ENCODE data around the gene RAX2. TPM values are rescaled to one million over a fixed set of nuclear protein-coding genes. Genes with fewer than 3 reads are reported as not detected.

RAX2 gene
- total and polyA plus RNA-seq, 4 donors = not detected

- Histone ChIP-seq H3K27me3 (ENCODE audit: control insufficient read depth in 1 of 2, insufficient read depth in 2 of 2, low read length in 1 of 2) (no peaks in the 10 kb centered on the region), H3K36me3 (ENCODE audit: control insufficient read depth in 1 of 2, insufficient read depth in 2 of 2, low read length in 1 of 2) (no peaks in the 10 kb centered on the region), H3K4me1 (ENCODE audit: control insufficient read depth in 1 of 2, insufficient read depth in 2 of 2, low read length in 2 of 2) (no peaks in the 10 kb centered on the region), H3K9me3 (ENCODE audit: control insufficient read depth, low read length) (peaks cover 5% of the 10 kb centered on the region), H3K27ac (ENCODE audit: low read depth in 1 of 2, low read length in 2 of 2) (no peak overlapping the region), H3K4me3 (ENCODE audit: low read length in 2 of 2) (no peak overlapping the region)
- intact Hi-C loops (cut with DNase I) = no loop called here
- DNase-seq (no peak), ATAC-seq (ENCODE audit: low FRiP score) (no peak)
- 67 to 72% methylated on average over 6 of the region's 6 CpGs for WGBS, 2 donors
These were observed 18.2 kb upstream of the RAX2 start for GRCh38 chr19:3790209-3790734.

GRCh38 chr19:3788996-3789778 is 17.2 kb upstream of the RAX2 start:
- ATAC-seq (ENCODE audit: low FRiP score) (no peak), DNase-seq (no peak)
- H3K9me3 ChIP-seq (ENCODE audit: control insufficient read depth, low read length) = peaks cover 5% of the 10 kb centered on the region
- no peaks in the 10 kb centered on the region for H3K36me3 ChIP-seq (ENCODE audit: control insufficient read depth in 1 of 2, insufficient read depth in 2 of 2, low read length in 1 of 2)
- WGBS, 2 donors = 42 to 46% methylated on average over 15 to 16 of the region's 16 CpGs
- H3K27ac ChIP-seq (ENCODE audit: low read depth in 1 of 2, low read length in 2 of 2) = no peak overlapping the region
- no peak overlapping the region for H3K4me3 ChIP-seq (ENCODE audit: low read length in 2 of 2)
- no peaks in the 10 kb centered on the region for H3K4me1 ChIP-seq (ENCODE audit: control insufficient read depth in 1 of 2, insufficient read depth in 2 of 2, low read length in 2 of 2)
- intact Hi-C loops (cut with DNase I) = no loop called here
- no peaks in the 10 kb centered on the region for H3K27me3 ChIP-seq (ENCODE audit: control insufficient read depth in 1 of 2, insufficient read depth in 2 of 2, low read length in 1 of 2)

GRCh38 chr19:3785938-3786824 is 14.2 kb upstream of the RAX2 start, which contains the start of gene MATK:
Gene MATK, minus strand, starts transcription at chr19:3786381. Its CDS starts 1,246 bp downstream, at chr19:3785135.
- Histone ChIP-seq H3K9me3 (ENCODE audit: control insufficient read depth, low read length) (peaks cover 14% of the 10 kb centered on the region), H3K4me1 (ENCODE audit: control insufficient read depth in 1 of 2, insufficient read depth in 2 of 2, low read length in 2 of 2) (no peaks in the 10 kb centered on the region), H3K27ac (ENCODE audit: low read depth in 1 of 2, low read length in 2 of 2) (no peak within 1 kb of the TSS), H3K27me3 (ENCODE audit: control insufficient read depth in 1 of 2, insufficient read depth in 2 of 2, low read length in 1 of 2) (peaks cover 0 to 2% of the 10 kb centered on the region in 2 donors), H3K36me3 (ENCODE audit: control insufficient read depth in 1 of 2, insufficient read depth in 2 of 2, low read length in 1 of 2) (no peaks in the 10 kb centered on the region), H3K4me3 (ENCODE audit: low read length in 2 of 2) (no peak within 1 kb of the TSS)
- no peak for ATAC-seq (ENCODE audit: low FRiP score)
- intact Hi-C loops (cut with DNase I) = no loop called here
- no peak for DNase-seq
- 5 to 6% methylated on average over 57 to 101 of the region's 101 CpGs for WGBS, 2 donors

- Histone ChIP-seq H3K27me3 (ENCODE audit: control insufficient read depth in 1 of 2, insufficient read depth in 2 of 2, low read length in 1 of 2) (peaks cover 0 to 2% of the 10 kb centered on the region in 2 donors), H3K9me3 (ENCODE audit: control insufficient read depth, low read length) (peaks cover 10% of the 10 kb centered on the region), H3K27ac (ENCODE audit: low read depth in 1 of 2, low read length in 2 of 2) (no peak overlapping the region), H3K4me3 (ENCODE audit: low read length in 2 of 2) (no peak overlapping the region), H3K4me1 (ENCODE audit: control insufficient read depth in 1 of 2, insufficient read depth in 2 of 2, low read length in 2 of 2) (no peaks in the 10 kb centered on the region), H3K36me3 (ENCODE audit: control insufficient read depth in 1 of 2, insufficient read depth in 2 of 2, low read length in 1 of 2) (no peaks in the 10 kb centered on the region)
- intact Hi-C loops (cut with DNase I) = no loop called here
- 2% methylated on average over 46 to 47 of the region's 47 CpGs for WGBS, 2 donors
- ATAC-seq (ENCODE audit: low FRiP score) (no peak), DNase-seq (no peak)
These were observed 13.5 kb upstream of the RAX2 start for GRCh38 chr19:3785451-3785937.

- no peaks in the 10 kb centered on the region for H3K36me3 ChIP-seq (ENCODE audit: control insufficient read depth in 1 of 2, insufficient read depth in 2 of 2, low read length in 1 of 2)
- no peak overlapping the region for H3K4me3 ChIP-seq (ENCODE audit: low read length in 2 of 2)
- peaks cover 10% of the 10 kb centered on the region for H3K9me3 ChIP-seq (ENCODE audit: control insufficient read depth, low read length)
- ATAC-seq (ENCODE audit: low FRiP score) = no peak
- DNase-seq = no peak
- WGBS, 2 donors = 19 to 24% methylated on average over 22 to 25 of the region's 25 CpGs
- H3K27me3 ChIP-seq (ENCODE audit: control insufficient read depth in 1 of 2, insufficient read depth in 2 of 2, low read length in 1 of 2) = peaks cover 0 to 2% of the 10 kb centered on the region in 2 donors
- no peak overlapping the region for H3K27ac ChIP-seq (ENCODE audit: low read depth in 1 of 2, low read length in 2 of 2)
- no peaks in the 10 kb centered on the region for H3K4me1 ChIP-seq (ENCODE audit: control insufficient read depth in 1 of 2, insufficient read depth in 2 of 2, low read length in 2 of 2)
- intact Hi-C loops (cut with DNase I) = no loop called here
These were observed 12.8 kb upstream of the RAX2 start for GRCh38 chr19:3784607-3785450.

- ATAC-seq (ENCODE audit: low FRiP score) = no peak
- intact Hi-C loops (cut with DNase I) = no loop called here
- Histone ChIP-seq H3K9me3 (ENCODE audit: control insufficient read depth, low read length) (peaks cover 10% of the 10 kb centered on the region), H3K27me3 (ENCODE audit: control insufficient read depth in 1 of 2, insufficient read depth in 2 of 2, low read length in 1 of 2) (peaks cover 0 to 2% of the 10 kb centered on the region in 2 donors), H3K4me3 (ENCODE audit: low read length in 2 of 2) (no peak overlapping the region), H3K36me3 (ENCODE audit: control insufficient read depth in 1 of 2, insufficient read depth in 2 of 2, low read length in 1 of 2) (no peaks in the 10 kb centered on the region), H3K27ac (ENCODE audit: low read depth in 1 of 2, low read length in 2 of 2) (no peak overlapping the region), H3K4me1 (ENCODE audit: control insufficient read depth in 1 of 2, insufficient read depth in 2 of 2, low read length in 2 of 2) (no peaks in the 10 kb centered on the region)
- no peak for DNase-seq
- WGBS, 2 donors = 72 to 73% methylated on average over 45 to 49 of the region's 49 CpGs
These were observed 11.9 kb upstream of the RAX2 start for GRCh38 chr19:3783660-3784584.

GRCh38 chr19:3782903-3783302 is 10.9 kb upstream of the RAX2 start:
- no peak overlapping the region for H3K27ac ChIP-seq (ENCODE audit: low read depth in 1 of 2, low read length in 2 of 2)
- no peak overlapping the region for H3K4me3 ChIP-seq (ENCODE audit: low read length in 2 of 2)
- DNase-seq (no peak), ATAC-seq (ENCODE audit: low FRiP score) (no peak)
- peaks cover 10% of the 10 kb centered on the region for H3K9me3 ChIP-seq (ENCODE audit: control insufficient read depth, low read length)
- intact Hi-C loops (cut with DNase I) = no loop called here
- WGBS, 2 donors = 86 to 91% methylated on average over 12 to 13 of the region's 13 CpGs
- no peaks in the 10 kb centered on the region for H3K36me3 ChIP-seq (ENCODE audit: control insufficient read depth in 1 of 2, insufficient read depth in 2 of 2, low read length in 1 of 2)
- no peaks in the 10 kb centered on the region for H3K4me1 ChIP-seq (ENCODE audit: control insufficient read depth in 1 of 2, insufficient read depth in 2 of 2, low read length in 2 of 2)
- H3K27me3 ChIP-seq (ENCODE audit: control insufficient read depth in 1 of 2, insufficient read depth in 2 of 2, low read length in 1 of 2) = peaks cover 0 to 2% of the 10 kb centered on the region in 2 donors

All from aorta (tissue), 5 donors.